ENCODE data around the gene IRX4. TPM values are rescaled to one million over a fixed set of nuclear protein-coding genes. Genes with fewer than 3 reads are reported as not detected.

Gene IRX4
- total and polyA plus RNA-seq, 2 of the 4 experiments (the other 2 are of a cell fraction): not detected

GRCh38 chr5:1842004-1842819 lies 40.5 kb downstream of the IRX4 start:
- no peaks in the 10 kb centered on the region for H3K79me1 ChIP-seq (ENCODE audit: low read depth in 1 of 2, low read length in 2 of 2)
- no TSS peak for BruUV-seq (replicated peaks)
- intact Hi-C loops (cut with micrococcal nuclease) (no loop called here), in situ Hi-C loops (cut with MboI; ENCODE audit: low sequenced_read_pairs) (no loop called here), dilution Hi-C loops (cut with HindIII; ENCODE audit: low sequenced_read_pairs, unreplicated experiment) (no loop called here)
- H2BK120ac ChIP-seq (ENCODE audit: low read depth, low read length): no peak overlapping the region
- H4K91ac ChIP-seq (ENCODE audit: insufficient read depth, low read depth, low read length): no peak overlapping the region
- no peaks in the 10 kb centered on the region for H3K4me1 ChIP-seq (ENCODE audit: control insufficient read depth, insufficient read depth, low read length)
- H2AK5ac ChIP-seq (ENCODE audit: low read depth, low read length): no peak overlapping the region
- H2BK20ac ChIP-seq (ENCODE audit: low read depth, low read length): no peak overlapping the region
- TF ChIP-seq NFE2L2 (IDR thresholded peaks at IDR 0.05; ENCODE audit: low read depth, low read length): no peak
- TF ChIP-seq FOS (IDR thresholded peaks at IDR 0.05; ENCODE audit: low read depth, low read length): no peak
- no peak for TF ChIP-seq SMC3 (IDR thresholded peaks at IDR 0.05; ENCODE audit: low read depth, low read length)
- TF ChIP-seq CHD1 (IDR thresholded peaks at IDR 0.05; ENCODE audit: low read depth, low read length): no peak
- no peak for TF ChIP-seq MAZ (IDR thresholded peaks at IDR 0.05; ENCODE audit: borderline replicate concordance, low read depth, low read length)
- TF ChIP-seq POLR2A (IDR thresholded peaks at IDR 0.05; ENCODE audit: low read depth, low read length): no peak
- TF ChIP-seq RAD21 (IDR thresholded peaks at IDR 0.05; ENCODE audit: low read length): no peak
- no peak for TF ChIP-seq ELK1 (IDR thresholded peaks at IDR 0.05; ENCODE audit: borderline replicate concordance, low read depth, low read length)
- TF ChIP-seq MAFK (IDR thresholded peaks at IDR 0.05; ENCODE audit: low read depth, low read length): no peak
- no peak for TF ChIP-seq RFX5 (IDR thresholded peaks at IDR 0.05; ENCODE audit: low read depth, low read length)
- TF ChIP-seq, protein P1, sequence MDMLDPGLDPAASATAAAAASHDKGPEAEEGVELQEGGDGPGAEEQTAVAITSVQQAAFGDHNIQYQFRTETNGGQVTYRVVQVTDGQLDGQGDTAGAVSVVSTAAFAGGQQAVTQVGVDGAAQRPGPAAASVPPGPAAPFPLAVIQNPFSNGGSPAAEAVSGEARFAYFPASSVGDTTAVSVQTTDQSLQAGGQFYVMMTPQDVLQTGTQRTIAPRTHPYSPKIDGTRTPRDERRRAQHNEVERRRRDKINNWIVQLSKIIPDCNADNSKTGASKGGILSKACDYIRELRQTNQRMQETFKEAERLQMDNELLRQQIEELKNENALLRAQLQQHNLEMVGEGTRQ (IDR thresholded peaks at IDR 0.05; ENCODE audit: low read depth, low read length): no peak
- no peak for TF ChIP-seq MXI1 (IDR thresholded peaks at IDR 0.05; ENCODE audit: borderline replicate concordance, low read depth, low read length)
- TF ChIP-seq, protein P2, sequence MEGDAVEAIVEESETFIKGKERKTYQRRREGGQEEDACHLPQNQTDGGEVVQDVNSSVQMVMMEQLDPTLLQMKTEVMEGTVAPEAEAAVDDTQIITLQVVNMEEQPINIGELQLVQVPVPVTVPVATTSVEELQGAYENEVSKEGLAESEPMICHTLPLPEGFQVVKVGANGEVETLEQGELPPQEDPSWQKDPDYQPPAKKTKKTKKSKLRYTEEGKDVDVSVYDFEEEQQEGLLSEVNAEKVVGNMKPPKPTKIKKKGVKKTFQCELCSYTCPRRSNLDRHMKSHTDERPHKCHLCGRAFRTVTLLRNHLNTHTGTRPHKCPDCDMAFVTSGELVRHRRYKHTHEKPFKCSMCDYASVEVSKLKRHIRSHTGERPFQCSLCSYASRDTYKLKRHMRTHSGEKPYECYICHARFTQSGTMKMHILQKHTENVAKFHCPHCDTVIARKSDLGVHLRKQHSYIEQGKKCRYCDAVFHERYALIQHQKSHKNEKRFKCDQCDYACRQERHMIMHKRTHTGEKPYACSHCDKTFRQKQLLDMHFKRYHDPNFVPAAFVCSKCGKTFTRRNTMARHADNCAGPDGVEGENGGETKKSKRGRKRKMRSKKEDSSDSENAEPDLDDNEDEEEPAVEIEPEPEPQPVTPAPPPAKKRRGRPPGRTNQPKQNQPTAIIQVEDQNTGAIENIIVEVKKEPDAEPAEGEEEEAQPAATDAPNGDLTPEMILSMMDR (conservative IDR thresholded peaks at IDR 0.05; ENCODE audit: low read depth, low read length): no peak
- no peak for TF ChIP-seq BHLHE40 (IDR thresholded peaks at IDR 0.05; ENCODE audit: low read depth, low read length)
- TF ChIP-seq CEBPB (IDR thresholded peaks at IDR 0.05; ENCODE audit: low read depth, low read length): no peak
- no peak for TF ChIP-seq RCOR1 (IDR thresholded peaks at IDR 0.05; ENCODE audit: insufficient replicate concordance, low read length)
- H3K9me1 ChIP-seq (ENCODE audit: insufficient read depth, low read length): no peaks in the 10 kb centered on the region
- ATAC-seq (ENCODE audit: low read depth) (no peak), DNase-seq (no peak)
- peaks cover 28% of the 10 kb centered on the region for H3K27me3 ChIP-seq (ENCODE audit: control insufficient read depth, insufficient read depth, low read length)
- WGBS, 2 experiments (ENCODE audit: extremely low coverage in 2 of 2, insufficient read length in 1 of 2): no CpG with 5 or more reads among the region's 17 CpGs
- H3K18ac ChIP-seq (ENCODE audit: low read depth, low read length): no peak overlapping the region
- H4K20me1 ChIP-seq (ENCODE audit: insufficient read depth, low read length): no peaks in the 10 kb centered on the region
- H2BK15ac ChIP-seq (ENCODE audit: low read depth, low read length): no peak overlapping the region
- H4K8ac ChIP-seq (ENCODE audit: low read depth in 2 of 2, low read length in 2 of 2): no peak overlapping the region
- no peak overlapping the region for H3K23ac ChIP-seq (ENCODE audit: low read depth, low read length)
- no peak overlapping the region for H3K4me2 ChIP-seq (ENCODE audit: low read depth, low read length)
- no peak overlapping the region for H3K4ac ChIP-seq (ENCODE audit: low read depth, low read length)
- H3K27ac ChIP-seq (ENCODE audit: insufficient read depth, low read length): no peak overlapping the region
- no peak overlapping the region for H3K4me3 ChIP-seq (ENCODE audit: insufficient read depth, low read depth, low read length)
- H3K56ac ChIP-seq (ENCODE audit: extremely low read depth, insufficient read depth, low read length): no peak overlapping the region
- ChIA-PET POLR2A (ENCODE audit: unreplicated experiment) (no interaction called here), CTCF (no interaction called here)
- H3K9ac ChIP-seq (ENCODE audit: low read depth, low read length): no peak overlapping the region
- H3K14ac ChIP-seq (replicated peaks; ENCODE audit: low read depth, low read length): no peak overlapping the region
- H2BK5ac ChIP-seq (ENCODE audit: low read depth, low read length, poor library complexity, severe bottlenecking): no peak overlapping the region
- H2AK9ac ChIP-seq (replicated peaks; ENCODE audit: low read depth, low read length, poor library complexity): no peak overlapping the region
- H3K36me3 ChIP-seq (ENCODE audit: control insufficient read depth, insufficient read depth, low read length): no peaks in the 10 kb centered on the region
- no peaks in the 10 kb centered on the region for H3K9me3 ChIP-seq (ENCODE audit: control insufficient read depth, insufficient read depth, low read length)
- no peak overlapping the region for H4K5ac ChIP-seq (ENCODE audit: low read depth, low read length)
- H2AFZ ChIP-seq (replicated peaks; ENCODE audit: low read length, poor library complexity): no peak overlapping the region
